CD4-positive, alpha-beta T cell treated with Interleukin-10 for 1 hour (primary cell): Measurements from ENCODE around the gene PPP1R37.
"Not testable (repeated sequence)": the region's sequence is repeated elsewhere in the genome, so short reads cannot be mapped to it uniquely, and the experiment has no call there.

Experiments
- DNase-seq: peaks from one replicate; pipeline ENCODE4 v3.0.0-alpha.2; 2020

PPP1R37 gene

DNA sequence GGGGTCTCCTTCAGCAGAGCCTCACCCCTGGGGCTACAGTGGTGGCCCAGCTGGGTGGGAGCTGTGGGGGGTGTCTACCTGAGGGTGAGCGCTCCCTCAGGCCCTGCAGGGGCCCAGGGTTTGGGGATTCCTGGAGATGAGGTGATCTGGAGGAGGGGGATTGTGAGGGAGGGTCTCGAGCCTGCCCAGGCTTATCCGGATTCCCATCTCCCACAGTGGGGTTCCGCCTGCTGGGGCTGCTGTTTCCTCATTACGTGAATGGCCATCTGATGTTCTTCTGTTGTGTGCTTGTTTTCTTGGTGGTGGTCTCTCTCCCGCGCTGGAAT lies 4.4 kb downstream of the PPP1R37 start:
- DNase-seq = no peak

DNA sequence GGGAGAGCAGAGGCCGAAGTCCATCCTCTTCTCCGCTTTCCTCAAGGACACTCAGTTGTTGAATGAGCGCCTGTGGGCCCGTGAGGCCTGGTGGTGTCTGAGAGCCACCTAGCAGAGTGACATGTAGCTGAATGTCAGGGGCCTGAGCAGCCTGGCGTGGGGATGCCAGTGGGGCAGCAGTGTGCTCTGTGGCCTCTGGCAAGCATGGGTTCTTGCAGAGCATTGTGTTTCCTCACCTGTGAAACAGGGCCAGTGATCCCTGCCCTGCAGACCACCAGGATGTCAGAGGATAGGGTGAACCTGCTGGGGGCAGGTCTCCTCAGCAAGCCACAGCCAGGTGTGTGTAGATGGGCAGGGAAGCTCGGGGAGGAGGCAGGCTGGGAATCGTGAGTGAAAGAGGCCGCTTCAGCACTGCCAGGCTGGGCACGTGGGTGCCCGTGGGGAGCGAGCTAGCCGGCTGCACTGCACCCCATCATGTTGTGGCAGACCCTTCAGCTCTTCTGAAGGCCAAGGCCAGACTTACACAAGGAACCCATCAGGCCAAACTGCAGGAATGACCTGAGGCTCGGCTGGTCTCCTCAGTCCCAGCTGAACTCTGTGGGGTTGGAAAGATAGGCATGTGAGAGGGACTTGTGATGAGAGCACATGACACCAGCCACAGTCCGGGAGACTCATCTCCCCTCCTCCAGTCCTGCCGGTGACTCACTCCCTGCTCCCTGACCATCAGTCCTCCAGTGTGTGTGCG lies 5.0 kb downstream of the PPP1R37 start:
- no peak for DNase-seq

DNA sequence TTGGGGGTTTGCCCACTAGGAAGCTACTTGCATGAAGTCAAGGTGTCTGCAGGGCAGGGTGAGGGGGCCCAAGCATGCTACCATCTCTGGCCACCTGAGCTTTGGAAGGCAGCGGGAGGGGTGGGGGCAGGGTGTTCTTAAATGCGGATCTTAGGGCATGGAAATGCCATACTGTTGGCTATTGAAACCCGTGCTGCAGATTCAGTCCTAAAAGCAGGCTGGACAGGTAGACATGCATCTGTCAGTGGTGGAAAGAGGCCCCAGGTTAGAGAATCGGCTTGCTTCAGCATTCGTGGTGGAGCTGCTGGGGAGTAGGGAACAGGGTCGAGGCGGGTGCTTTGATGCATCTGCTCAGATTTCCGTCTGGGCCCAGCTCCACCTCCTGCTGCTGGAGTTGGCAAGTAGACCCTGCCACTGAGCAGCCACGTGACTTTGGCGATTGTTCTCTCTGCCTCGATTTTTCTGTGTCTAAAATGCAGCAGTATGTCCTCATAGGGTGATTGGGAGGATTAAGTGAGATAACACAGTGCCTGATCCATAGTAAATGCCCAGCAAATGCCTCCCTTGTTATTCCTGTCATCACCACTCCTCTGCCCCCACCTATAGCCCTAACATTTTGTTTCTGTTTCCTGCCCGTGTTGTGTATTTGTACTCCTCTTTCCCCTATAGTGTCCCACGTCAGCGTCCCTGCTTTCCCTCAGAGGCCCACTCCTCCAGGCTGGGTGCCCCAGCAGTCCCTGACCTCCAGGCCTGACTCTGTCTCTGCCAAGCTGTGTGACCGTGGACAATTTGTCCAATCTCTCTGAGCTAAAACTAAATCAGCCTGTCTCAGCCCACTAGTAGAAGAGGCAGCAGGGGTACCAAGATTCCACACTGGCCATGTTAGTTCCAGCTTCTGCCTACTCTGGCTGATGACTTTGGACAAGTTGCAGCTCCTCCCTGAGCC lies 5.8 kb downstream of the PPP1R37 start:
- no peak for DNase-seq

GRCh38 chr19:45099467-45100191 lies 6.7 kb downstream of the PPP1R37 start:
- DNase-seq = no peak

DNA sequence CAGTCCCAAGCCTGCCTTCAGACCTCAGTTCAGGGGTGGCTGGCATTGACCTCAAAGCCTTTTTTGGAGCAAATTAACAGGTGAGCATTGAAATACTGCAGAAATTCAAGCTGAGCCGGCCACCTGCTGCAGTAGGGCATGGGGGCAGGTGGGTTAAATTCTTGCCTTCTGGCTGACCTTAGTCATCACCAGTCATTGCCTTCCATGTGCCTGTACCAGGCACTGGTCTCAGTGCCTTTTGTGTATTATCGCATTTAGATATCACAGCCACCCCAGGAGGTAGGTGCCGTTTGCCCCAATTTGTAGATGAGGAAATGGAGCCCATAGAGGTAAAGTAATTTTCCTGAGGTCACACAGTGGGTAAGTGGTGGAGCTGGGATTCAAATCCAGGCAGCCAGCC lies 7.2 kb downstream of the PPP1R37 start:
- DNase-seq = no peak

- no peak for DNase-seq
Observed at GRCh38 chr19:45100846-45101252, 7.9 kb downstream of the PPP1R37 start.

- no peak for DNase-seq
Observed at GRCh38 chr19:45101806-45102205, 8.8 kb downstream of the PPP1R37 start.

GRCh38 chr19:45102481-45102880 lies 9.5 kb downstream of the PPP1R37 start:
- no peak for DNase-seq

- peak; percentile 48 for DNase-seq
Observed at GRCh38 chr19:45103156-45103507, 10.2 kb downstream of the PPP1R37 start.

DNA sequence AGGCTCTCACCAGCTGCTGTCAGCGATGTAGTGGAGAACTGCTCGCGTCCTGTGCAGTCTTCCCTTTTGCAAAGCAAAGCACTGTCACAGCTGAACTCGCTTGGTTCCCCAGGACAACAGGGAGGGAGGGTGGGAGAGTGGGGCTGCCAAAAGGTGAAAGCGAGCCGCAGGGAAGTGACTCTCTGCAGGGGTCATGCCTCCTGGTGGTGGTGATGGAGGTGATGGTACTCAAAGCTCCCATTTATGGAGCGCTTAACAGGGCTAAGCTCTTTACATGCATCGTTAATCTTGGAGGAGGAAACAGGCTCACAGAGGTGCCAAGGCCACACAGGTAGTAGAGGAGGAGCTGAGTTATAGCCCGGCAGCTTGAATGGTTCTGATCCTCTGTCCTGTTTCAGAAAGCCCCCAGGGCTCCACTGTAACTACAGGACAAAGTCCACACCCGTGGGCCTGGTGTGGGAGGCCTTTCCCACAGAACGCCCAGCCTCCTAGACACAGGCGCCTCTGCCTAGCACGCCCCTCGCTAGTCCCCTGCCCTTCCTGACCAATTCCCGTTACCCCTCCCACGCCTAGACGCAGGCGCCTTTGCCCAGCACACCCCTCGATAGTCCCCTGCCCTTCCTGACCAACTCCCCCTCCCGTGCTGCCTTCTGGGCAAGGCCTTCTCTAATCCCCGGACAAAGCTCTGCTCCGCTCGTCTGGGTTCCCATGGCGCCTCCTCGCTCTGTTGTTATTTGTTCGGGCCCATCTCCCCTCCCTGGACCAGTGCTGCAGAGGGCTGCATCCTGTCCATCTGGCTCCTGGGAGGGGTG lies 10.7 kb downstream of the PPP1R37 start:
- DNase-seq = no peak

DNA sequence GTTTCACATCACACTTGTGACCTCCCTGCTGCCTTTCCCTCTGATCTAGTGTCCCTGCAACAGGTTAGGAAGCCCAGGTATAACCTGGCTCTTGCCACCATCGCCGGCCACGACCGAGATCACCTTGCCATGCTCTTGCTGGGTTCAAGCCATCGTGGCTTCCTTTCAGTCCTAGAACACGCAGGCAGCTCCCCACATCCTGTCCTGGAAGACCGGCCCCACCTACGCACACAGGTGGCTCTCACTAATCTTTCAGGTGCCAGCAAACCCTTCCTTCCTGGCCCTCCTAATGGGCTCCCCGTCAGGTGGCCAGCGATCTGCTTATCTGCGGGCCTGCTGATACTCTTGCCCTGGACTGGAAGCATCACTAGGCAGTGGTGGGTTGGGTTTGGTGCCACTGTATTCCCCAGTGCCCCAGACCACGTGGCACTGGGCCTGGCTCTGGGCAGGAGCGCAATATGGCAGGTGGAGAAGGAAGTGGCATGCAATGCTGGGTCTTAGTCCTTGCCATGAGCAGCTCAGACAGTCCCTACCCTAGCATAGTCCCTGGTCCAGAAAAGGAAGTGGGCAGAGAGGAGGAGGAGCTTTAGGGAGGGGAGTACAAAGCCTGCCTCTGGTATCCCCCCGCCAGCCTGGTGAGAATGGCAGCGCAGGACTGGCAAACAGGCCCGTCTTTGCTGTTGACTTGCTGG lies 11.8 kb downstream of the PPP1R37 start:
- peak; percentile 11 for DNase-seq

GRCh38 chr19:45106363-45106762 lies 13.4 kb downstream of the PPP1R37 start:
- not testable (repeated sequence) for DNase-seq

DNA sequence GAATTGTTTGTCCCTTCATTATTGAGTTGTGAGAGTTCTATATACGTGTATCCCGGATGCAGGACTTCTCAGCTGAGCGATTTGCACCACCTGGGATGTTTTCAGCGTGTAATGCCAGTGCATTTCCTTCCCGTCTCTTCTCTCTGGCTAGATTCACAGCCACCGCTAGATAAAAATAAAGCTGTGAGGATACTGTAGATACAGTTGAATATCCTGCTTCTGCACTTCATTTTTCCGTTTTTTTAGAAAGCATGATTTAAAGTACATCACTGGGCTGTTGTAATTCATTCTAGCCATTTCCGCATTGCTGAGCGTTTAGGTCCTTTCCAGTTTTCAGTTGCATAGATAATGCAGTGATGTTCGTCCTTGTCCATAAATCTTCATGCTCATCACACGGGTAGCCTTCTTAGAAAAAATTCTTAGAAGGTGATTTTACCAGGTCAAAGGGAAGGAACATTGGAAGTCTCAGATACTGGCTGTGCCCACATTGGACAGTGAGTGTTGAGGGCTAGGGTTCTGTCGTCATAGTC lies 14.7 kb downstream of the PPP1R37 start:
- no peak for DNase-seq

- no peak for DNase-seq
Observed at GRCh38 chr19:45110851-45111266, 17.9 kb downstream of the PPP1R37 start.

DNA sequence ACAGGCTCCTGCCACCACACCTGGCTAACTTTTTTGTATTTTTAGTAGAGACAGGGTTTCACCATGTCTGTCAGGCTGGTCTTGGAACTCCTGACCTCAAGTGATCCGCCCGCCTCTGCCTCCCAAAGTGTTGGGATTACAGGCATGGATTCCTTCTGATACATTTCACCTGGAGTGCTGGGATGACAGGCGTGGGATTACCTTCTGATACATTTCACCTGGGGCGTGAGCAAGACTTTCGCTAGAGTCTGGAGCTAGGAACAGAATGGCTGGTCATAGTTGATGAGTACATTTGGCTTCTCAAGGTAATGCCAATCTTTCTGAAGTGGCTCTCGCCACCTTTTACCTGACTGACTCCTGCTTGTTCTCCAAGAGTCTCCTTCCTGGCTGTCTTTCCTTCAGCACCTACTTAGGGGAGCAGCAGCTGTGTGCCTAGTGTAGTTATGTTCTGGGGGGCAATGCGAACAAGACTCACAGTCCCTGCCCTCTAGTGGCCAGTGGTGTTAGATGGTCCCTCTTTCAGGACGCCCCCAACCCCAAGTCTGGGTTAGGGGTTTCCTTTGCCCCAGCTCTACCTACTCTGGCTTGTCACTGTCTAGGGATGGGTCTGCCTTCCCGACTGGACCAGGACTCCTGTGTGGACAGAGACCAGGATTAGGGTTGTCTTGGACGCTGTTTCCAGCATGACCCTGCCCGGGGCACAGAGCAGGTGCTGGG lies 19.3 kb downstream of the PPP1R37 start:
- no peak for DNase-seq

GRCh38 chr19:45113628-45114027 lies 20.6 kb downstream of the PPP1R37 start:
- no peak for DNase-seq

DNA sequence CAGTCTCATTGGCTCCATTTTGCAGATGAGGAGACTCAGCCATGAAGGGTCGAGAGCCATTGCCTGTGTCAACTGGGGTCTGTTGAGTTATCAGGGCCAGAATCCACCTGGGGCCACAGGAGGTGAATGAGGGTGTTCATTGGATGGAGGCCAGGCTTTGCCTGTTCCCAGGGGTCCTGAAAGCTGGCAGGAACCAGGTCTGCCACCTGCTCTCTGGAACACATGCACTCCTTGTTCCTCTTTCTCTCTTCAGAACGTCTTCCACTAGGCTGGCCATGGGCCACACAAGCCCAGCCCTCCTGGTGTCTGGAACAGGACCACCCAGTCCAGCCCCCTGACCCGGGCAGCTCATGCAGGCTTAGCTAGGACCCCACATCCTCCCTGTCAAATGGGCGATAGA lies 21.1 kb downstream of the PPP1R37 start:
- no peak for DNase-seq

DNA sequence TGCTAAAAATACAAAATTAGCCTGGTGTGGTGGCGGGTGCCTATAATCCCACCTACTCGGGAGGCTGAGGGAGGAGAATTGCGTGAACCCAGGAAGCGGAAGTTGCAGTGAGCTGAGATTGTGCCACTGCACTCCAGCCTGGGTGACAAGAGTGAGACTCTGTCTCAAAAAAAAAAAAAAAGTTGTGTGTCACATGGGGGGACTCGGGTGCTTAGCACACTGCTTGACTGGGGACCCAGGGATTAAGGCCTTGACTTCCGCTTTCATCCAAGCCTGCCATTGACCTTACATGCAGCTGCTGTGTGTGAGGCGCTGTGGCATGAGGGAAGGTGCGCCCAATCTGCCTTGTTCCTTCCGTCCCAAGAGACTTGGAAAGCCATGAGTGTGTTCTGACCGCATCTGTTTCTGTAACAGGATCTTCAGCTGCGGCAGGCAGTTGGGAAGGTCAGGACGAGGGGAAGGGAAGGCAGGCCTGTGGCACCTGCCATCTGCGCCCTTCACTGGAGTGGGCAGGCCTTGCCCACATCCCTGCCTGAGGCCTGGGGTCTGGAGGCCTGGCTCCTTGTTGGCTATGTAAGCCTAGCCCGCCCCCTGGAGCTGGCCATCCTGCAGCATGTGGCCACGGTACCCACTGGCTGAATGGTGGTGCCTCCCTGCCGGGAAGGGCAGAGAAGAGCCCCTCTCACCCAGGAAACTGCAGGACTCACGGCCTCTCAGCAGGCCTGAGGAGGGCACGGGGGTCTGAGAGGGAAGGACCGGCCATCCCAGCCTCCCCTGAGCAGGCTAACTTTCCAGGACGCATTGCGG lies 23.0 kb downstream of the PPP1R37 start:
- no peak for DNase-seq

DNA sequence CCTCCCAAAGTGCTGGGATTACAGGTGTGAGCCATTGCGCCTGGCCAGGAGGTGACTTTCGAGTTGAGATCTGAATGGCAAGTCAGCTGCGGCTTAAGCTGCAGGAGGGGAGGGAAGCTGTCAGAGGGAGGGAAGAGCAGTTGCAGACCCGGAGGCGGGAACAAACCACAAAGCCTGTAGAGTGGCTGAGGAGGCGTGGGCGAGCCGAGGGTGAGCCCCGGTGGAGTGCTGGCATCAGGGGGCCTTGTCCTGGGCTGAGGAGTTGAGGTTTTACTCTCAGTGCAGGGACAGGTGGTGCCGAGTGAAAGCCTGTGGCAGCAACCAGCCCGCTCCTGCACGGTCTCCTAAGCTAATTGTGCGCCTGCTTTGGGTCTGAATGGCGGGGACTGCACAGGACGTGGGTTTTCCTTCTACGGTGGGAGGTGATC lies 24.2 kb downstream of the PPP1R37 start:
- peak; percentile 35 for DNase-seq

GRCh38 chr19:45117671-45118070 lies 24.7 kb downstream of the PPP1R37 start:
- no peak for DNase-seq
